GM23338 (cell line): ENCODE results near the gene SNRNP25.

Source experiments
- CREB1 ChIP-seq: fragments of 250-450 bp; sonication (Bioruptor Pico); IDR thresholded peaks from 2 replicates; pipeline ENCODE4 v1.5.0; 2020; ENCODE audit warnings: low read depth, mild to moderate bottlenecking, moderate library complexity
- CTCF ChIP-seq, 2 experiments: fragments of 200-600 bp in 1 of 2; sonication (generic) in 1 of 2; conservative IDR thresholded peaks; 2 replicates each; pipeline versions ENCODE4 v1.5.1 to v1.6.1; 2016 to 2017; ENCODE audit warnings: antibody characterized with exemption in 2 of 2, low read depth in 2 of 2, mild to moderate bottlenecking in 2 of 2, moderate library complexity in 1 of 2
- EZH2 ChIP-seq: fragments of 200-600 bp; sonication (generic); IDR thresholded peaks from one replicate; pipeline ENCODE4 v1.8.0; 2017; ENCODE audit warnings: antibody characterized with exemption, mild to moderate bottlenecking, low read depth; ENCODE audit not compliant: unreplicated experiment
- EZH2phosphoT487 ChIP-seq: fragments of 200-600 bp; sonication (generic); IDR thresholded peaks from one replicate; pipeline ENCODE4 v1.8.1; 2018; ENCODE audit warnings: antibody characterized with exemption; ENCODE audit not compliant: unreplicated experiment
- JUNB ChIP-seq: IDR thresholded peaks from one replicate; pipeline ENCODE4 v1.6.1; 2016; ENCODE audit warnings: antibody characterized with exemption; ENCODE audit not compliant: unreplicated experiment
- REST ChIP-seq: IDR thresholded peaks from one replicate; pipeline ENCODE4 v1.6.1; 2018; ENCODE audit warnings: antibody characterized with exemption; ENCODE audit not compliant: unreplicated experiment
- STAT1 ChIP-seq: IDR thresholded peaks from one replicate; pipeline ENCODE4 v1.6.1; 2016; ENCODE audit warnings: antibody characterized with exemption; ENCODE audit not compliant: unreplicated experiment
- ZNF114 ChIP-seq: fragments of 250-450 bp; sonication (Bioruptor Pico); IDR thresholded peaks from 2 replicates; pipeline ENCODE4 v1.5.0; 2020; ENCODE audit warnings: mild to moderate bottlenecking, moderate library complexity

- peak; percentile 14 to 58; a peak in 2 of 4 replicates for TF ChIP-seq CTCF (conservative IDR thresholded peaks at IDR 0.05; ENCODE audit: low read depth in 2 of 2)
- TF ChIP-seq EZH2phosphoT487: no peak
- TF ChIP-seq EZH2: no peak
- no peak for TF ChIP-seq REST
- TF ChIP-seq STAT1: no peak
- TF ChIP-seq ZNF114: no peak
- no peak for TF ChIP-seq JUNB
- no peak for TF ChIP-seq CREB1 (CRISPR knock-in tag)
Measured at GRCh38 chr16:105521-105920, 51.9 kb downstream of the SNRNP25 start.
